GM21367 (cell line): ENCODE measurements around the gene RAPGEF5.

Experiments
- ATAC-seq: cut with Tn5 transposase; IDR thresholded peaks from one replicate; pipeline ENCODE4 v1.9.1; 2021; ENCODE audit not compliant: unreplicated experiment

RAPGEF5 gene

DNA sequence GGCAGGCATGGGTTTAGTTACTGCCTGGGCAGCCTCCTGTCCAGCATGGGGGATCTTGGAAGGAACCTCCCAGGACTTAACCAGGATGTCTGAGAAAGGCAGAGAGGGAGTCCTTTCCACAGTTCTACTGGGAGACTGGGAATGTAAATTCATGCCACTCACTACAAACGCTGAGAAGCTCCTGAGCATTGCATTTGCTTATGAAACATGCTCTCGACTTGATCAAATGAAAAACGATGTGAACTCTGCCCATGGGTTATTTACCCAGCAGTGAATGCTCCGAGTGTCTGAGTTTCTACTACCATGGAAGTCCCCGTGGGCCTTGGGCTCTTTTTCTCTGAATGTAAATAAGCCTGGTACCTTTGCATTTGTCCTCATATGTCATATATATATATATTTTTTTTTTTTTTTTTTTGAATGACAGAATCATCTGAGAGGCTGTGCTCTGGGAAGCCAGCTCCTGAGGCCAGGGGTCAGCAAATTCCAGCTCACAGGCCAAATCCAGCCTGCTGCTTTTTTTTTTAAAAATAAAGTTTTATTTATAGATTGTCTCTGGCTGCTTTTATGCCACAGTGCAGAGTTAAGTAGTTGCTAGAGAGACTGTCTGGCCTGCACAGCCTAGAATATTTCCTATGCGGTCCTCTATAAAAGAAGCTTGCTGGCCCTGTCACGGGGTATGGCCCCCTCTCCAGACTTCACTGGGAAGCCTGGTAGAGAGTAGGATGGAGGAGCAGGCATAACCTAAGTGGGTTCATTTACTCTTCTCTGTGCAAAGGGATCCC is 21.4 kb upstream of the RAPGEF5 start:
- ATAC-seq, result no peak

DNA sequence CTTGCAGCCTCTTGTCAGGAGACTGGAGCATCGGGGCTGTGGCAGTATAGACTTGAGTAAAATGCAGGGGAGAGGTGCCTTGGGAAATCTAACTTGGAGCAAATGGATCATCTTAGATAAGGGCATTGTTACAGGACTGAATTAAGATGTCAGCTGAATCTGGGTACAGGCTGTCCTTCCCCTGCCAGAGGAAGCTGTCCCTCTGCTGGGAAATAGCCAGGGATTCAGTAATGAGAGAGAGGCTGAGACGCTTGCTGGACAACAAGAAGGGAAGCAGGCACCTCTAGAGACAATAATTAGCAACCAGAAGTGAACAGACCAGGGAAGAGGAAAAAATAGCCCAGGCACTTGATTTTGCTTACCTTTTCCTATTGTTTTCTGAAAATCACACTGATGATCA is 20.7 kb upstream of the RAPGEF5 start:
- ATAC-seq, result no peak

DNA sequence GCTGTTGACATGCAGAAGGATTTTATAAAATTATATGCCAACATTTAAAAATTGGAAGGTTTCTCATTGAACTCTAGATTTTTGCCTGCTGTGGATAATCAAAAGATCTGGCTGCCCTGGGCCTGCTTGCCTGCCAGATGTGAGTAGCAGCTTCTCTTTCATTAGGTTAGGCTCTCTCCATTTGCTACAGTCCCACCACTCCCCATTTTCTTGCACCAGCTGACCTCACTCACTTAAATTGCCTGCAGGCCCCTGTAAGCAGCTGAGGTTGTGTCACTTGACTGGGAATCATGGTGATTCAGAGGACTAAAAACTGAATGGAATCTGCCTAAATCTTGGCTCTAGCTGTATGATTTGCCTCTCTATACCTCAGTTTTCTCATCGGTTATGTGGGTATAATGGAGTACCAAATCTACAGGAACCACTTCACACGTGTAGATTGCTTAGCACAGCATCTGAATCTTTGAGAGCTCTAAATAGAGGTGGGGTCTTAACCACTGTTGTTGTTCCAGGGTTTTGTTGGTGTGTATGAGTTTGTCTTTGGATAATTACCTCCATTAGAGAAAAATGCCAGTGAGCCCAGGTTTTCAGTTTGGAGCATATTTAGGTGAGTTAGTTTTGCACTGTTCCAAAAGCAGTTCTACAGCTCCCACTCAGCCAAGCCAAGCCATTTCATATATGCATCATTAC is 18.6 kb upstream of the RAPGEF5 start:
- no peak for ATAC-seq

DNA sequence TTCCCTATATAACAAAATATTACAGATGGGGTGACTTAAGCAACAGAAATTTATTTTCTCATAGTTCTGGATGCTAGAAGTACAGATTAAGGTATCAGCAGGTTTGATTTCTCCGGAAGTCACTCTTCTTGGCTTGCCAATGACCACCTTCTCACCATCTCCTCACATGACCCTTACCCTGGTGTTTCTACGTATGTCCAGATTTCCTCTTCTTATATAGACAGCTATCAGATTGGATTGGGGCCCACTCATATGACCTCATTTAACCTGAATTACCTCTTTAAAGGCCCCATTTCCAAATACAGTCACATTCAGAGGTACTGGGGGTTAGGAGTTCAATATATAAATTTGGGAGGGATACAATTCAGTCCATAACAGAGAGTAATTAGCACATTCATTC is 17.0 kb upstream of the RAPGEF5 start:
- no peak for ATAC-seq

DNA sequence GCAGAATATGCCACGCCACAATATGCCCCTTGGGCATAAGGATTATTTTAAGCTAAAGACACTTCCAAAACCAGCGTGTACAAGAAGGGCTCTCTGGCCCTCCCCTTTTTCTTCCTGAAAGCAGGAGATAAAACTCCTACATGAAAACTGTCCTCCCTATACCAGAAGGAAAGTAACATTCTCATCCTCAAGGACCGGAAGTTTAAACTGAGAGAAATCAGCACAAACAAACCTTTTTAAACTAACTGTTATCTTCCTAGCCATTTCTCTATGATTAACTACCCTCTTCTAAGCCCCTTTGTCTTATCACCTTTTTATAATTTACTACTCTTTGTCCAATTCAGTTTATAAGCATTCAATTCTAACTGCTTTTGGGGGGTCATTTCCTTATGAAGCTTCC is 16.4 kb upstream of the RAPGEF5 start:
- ATAC-seq, result no peak

DNA sequence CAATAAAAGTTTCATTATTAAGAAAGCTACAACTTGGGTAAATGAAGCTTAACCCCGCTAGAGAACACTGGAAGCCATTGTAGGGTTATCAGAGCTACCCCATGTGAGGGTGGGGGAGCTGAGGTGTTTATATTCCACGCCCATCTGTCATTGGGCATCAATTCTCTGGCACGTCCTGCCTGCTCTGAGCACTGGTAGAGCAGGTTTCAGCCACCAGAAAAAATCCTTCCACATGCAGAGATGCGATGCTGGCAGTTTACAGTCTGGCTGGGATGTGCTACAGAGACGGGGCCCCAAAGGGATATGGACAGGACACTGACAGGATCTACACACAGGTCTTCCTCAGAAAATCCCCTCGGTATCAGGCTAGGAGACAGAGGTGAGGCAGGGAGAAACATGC is 15.9 kb upstream of the RAPGEF5 start:
- ATAC-seq, result no peak

DNA sequence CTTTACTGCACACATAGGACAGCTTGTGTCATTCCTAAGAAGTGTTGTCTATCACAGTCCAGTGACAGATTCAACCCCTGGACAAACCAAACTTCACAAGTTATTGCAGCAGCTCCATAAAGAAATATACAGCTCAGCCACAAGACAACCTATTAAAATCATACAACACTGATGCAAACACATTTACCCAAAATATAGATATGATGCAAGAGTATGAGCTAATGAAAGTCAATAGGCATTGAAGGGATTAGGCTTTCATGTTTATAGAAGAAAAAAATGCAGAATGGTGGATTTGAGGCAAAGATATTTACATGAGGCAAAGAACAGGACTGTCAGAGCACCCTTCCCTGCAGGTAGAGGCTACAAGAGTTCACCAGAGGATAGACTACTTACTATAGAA is 14.9 kb upstream of the RAPGEF5 start:
- no peak for ATAC-seq

DNA sequence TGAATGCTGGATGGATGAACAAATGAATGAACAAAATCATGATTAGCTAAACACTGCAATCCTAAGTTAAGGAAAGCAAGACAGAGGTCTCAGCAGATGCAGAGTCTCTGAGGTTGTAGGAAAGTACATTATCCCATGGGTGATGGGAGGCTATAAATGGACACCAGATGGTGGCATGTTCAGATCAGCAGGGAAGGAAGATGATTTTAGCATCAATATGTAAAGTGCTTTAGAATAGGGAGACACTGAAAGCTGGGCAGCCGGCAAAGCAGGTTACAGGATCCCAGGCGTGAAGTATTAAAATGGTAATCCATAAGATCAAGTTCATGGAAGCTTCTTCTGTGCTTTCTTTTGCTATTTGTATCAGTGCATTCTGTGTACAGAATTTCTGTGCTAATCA is 7.9 kb upstream of the RAPGEF5 start:
- ATAC-seq, result no peak

DNA sequence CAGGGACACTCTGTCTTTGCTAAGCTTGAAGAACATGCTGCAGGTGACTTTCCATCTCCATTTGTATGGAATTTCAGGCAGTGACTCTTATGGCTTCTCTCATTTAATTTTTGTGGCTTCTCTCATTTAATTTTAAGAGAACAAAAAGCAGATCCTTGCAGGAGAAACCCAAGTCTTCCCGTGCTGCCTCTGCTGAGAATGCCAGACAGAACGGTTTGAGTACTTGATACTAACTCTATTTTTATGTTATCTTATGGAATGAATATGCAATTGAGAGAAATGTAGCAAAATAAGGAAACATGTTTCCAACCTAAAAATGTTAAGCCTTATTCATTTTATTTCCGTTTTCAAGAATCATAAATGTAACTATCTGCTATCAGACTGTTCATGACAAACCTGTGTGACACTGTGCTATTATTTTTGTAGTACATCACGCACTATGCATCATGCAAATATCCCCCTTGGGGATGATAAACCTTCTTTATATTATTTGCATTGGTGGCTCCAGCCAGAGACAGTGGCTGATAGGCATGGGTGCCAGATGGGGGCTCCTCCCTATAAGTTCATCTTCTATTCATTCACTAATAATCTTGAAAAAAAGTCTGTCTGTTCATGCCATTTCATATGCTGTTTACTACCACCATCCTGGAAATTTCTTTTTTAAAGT is 6.9 kb upstream of the RAPGEF5 start:
- ATAC-seq, result no peak

DNA sequence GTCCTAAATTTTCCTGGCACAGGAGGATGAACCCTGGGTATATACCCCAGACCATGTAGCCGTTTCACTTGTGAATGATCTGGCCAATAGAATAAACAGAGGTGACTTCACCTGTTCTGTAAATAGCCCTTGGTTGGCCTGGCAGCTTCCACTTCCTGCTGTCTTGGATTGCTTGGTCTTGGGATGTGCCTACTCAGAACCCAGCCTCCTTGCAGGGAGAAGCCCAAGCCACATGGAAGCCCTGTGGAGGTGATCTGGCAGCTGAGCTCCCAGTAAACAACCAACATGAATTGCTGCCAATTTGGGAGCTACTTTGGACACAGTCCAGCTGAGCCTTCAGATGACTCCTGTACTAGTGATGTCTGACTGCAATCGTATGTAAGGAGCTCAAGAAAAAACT is 4.8 kb upstream of the RAPGEF5 start:
- no peak for ATAC-seq

DNA sequence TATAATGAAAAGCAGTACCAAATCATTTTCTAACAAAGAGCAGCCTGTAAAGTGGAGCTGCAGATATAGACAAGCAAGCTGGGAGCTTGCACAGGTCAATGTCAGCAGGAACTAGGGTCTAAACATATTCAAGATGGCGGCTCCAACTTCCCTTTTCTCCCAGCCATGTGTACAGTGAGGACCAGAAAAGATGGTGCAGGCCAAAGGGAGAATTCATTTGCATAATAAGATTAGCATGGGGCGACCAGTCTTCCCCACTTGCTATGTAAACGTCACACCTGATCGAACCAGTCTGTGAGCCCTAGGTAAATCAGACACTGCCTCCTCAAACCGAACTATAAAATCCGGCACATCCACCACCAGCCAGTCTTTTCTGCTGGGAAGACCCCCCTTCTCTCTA is 4.4 kb upstream of the RAPGEF5 start:
- no peak for ATAC-seq

DNA sequence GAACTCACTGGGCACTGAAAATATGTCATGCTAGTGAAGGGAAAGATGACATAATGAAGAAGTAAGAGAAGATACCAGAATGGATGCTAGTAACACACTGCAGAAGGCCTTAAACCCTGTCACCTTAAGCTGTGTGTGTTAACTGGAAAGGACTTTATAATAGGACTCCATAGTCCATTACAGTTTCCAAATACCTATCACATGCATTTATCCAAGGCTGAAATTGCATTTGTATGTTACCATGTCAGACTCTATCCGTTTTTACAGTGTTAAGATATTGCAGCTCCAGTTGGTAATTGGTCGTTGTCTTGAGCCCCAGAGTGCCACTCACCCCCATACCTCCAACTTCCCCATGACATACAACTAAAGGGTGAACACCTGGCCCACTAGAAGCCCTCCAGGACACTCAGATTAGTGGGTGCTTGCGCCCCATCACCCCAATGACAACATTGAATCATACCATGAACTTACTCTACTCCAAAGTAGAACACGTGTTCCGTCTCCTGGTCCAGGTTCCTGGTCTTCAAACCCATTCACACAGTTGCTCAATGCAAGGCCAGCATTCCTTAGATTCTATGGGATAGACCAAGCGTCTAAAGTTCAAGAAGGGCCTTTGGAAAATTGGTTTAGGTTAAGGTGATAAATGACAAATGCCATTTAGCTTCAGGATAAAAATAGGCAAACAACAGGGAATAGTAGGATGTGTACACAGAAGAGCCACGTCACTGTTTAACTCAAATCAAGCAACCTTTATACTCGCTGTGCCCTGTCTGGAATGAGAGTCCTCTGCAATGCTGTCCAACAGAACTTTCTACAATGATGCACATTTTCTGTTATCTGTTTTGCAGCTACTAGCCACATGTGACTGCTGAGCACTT is 2.1 kb upstream of the RAPGEF5 start:
- no peak for ATAC-seq

DNA sequence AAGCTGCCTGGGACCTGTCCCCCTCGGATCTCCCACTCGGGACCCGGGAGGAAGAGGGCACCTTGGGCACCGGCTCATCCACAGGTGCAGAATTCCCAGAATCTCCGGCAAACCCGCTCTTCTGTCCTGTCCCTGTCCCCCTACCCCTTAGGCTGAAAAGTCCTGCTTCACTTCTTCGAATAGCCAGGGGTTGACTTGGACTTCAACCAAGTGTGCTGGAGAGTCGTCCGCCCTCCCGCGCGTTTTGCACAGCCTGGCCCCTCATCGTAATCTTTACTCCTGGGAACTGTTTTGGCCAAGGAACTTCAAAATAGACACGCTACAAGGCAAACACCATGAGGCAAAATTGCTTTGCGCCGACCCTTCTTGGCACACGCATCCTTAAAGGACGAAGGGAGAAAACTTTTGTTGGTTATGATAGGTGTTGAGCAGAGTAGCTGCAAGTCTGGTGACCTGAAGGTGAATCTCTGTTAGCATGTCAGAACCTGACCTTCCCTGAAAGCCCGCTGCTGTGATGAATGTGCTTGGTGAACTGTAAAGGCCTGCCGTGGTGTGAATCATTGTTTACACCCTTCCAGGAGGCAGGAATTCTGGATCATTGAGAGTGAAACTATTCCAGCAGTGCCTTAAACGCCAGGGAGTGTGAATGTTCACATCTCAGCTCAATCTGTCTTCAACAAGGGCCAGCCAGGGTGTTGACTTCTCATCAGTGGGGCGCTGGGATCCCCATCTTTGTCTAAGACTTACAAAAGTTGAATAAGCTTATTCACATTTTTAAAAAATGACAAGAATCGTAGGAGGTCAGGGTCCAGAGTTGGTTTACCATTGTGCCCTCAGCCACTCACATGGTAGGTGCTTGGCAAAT is 589 bp upstream of the RAPGEF5 start:
- no peak for ATAC-seq

DNA sequence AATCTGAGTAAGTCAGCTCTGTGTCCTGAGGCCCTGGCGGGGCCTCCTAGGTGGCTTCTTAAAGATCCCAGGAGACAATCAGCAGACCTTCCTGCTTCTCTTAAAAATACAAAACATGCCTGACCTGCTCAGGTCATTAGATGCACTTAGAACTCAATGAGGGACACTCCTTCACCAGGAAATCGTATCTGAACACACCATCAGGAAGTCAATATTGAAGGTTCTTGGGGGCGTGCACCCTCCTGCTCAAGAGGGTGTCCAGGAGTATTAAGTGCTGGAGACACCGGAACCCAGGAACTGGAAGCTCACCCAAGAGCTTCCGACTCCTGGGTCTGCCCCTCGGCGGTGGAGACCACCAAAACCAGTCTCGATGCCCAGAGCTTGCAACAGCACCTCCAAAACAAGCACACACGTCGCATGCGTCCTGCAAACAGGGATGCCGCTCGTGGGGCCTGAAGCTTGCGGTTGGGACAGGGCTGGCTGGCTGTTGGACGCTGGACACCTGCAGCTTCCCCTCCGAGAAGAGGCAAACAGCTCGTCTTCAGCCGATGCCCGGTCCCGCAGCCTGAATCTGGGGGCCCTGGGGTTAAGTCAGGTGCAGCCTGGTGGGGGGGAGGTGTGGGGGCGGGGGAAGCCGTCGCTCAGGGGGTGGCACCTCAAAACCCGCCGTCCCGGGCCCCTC is 803 bp downstream of the RAPGEF5 start:
- ATAC-seq, result no peak

DNA sequence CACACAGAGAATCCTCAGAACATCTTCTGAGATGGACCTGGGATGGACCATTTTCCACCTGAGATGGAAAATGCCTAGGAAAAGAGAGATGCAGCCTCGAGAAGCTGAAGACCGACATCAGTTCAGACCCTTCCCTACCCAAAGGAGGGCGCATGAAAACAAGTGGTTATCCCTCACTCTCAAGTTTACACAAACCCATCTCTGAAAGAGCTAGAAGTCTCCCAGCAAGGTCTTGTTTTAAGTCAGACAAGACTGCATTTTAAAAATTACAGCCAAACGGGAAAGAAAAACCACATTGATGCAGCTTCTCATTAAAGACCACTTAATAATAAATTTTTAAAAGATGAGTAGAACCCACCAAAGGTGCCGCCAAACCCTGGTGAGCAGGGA is 1.3 kb downstream of the RAPGEF5 start:
- ATAC-seq, result no peak

DNA sequence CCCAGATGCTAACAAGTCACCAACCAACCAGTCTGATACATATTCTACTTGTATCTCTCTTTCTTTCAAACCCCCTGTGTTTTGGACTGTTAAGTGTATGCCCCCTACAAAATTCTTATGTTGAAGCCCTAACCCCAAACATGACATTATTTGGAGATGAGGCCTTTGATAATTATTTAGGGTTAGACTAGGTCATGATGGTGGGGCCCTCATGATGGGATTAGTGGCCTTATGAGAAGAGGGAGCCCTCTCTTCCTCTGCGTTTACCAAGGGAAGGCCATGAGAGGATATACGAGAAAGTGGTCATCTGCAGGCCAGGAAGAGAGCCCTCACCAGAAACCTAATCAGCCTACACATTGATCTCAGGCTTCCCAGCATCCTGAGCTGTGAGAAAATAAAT is 2.5 kb downstream of the RAPGEF5 start:
- no peak for ATAC-seq

DNA sequence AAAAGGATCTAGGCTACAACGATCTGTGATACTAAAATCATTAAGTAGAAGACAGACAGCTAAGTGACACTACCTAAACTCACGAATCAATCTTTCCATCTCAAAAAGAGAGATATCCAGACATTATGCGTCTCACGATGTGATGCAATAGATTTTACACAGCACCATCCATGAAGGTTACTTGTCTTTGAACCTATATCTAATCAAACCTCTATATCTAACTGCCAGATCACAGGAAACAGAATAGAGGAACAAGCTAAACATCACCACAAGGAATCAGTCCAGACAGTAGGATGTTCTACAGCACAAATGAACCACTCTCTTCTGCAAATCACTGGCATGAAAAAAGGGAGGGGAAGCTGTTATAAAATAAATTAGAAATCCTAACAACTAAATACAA is 4.1 kb downstream of the RAPGEF5 start:
- no peak for ATAC-seq

DNA sequence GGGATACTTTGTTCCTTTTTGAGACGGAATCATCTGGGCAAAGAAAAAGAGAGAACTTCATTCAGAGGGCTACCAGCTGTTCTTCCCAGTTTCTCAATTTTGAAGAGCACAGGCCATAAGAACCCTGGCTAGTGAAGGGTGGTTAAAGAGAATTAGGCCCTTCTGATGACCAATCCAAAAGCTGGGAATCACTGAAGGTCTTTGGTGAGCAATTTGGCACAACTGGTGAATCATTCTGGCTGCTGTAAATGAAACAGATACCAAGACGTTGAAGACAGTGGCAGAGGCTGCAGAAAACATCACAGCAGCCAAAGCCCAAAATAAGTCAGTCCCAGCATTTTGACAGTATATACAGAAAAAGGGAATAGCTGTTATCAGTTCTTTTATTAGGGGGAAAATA is 5.1 kb downstream of the RAPGEF5 start:
- no peak for ATAC-seq

DNA sequence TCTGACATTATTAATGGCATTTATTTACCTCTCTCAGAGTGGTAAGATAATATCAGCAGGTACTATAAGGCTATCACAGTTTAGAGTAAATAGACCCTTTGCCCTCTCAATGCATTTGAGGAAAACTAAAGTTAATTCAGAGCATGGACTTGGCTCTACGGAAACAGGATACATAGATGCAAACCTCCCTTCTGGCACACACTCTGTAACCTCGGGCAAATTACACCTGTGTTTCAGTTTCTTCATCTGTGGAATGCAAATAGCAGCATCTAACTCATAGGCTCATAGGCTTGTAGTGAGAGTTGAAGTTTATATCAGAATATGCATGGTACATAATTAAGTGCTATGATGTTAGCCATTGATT is 5.6 kb downstream of the RAPGEF5 start:
- peak; percentile 89 for ATAC-seq
